A549 (cell line): ENCODE measurements around the gene ANP32E.

Experiments
- CTCF ChIP-seq: fragments of >200 bp; sonication (Bioruptor Twin); formaldehyde crosslinking; IDR thresholded peaks from 3 replicates; pipeline ENCODE4 v1.5.1; 2016
- EP300 ChIP-seq, 2 experiments: fragments of >200 bp; sonication (Bioruptor Twin); formaldehyde crosslinking; IDR thresholded peaks; 2 replicates in 1 of 2; 3 replicates in 1 of 2; pipeline ENCODE4 v1.6.1; 2016 to 2017

- no peak for TF ChIP-seq CTCF
- TF ChIP-seq EP300 (IDR thresholded peaks at IDR 0.05): no peak
Measured at GRCh38 chr1:150178548-150178947, 57.4 kb downstream of the ANP32E start.
